Calu3 (cell line): ENCODE data around the gene SH3TC2. TPM values are rescaled to one million over a fixed set of nuclear protein-coding genes. Genes with fewer than 3 reads are reported as not detected.

Experiments
- BruUV-seq: library from RNA; stranded (reverse); fragments of 400-500 nt; replicated peaks from 2 replicates; lab custom pipeline; 2021; lab: Mats Ljungman, UMichigan
- CTCF ChIA-PET: fragments of 300-600 bp; sonication (Branson Sonifier 250); formaldehyde crosslinking; loops from one replicate; lab custom pipeline; 2022; ENCODE audit warnings: antibody characterized with exemption; lab: Charles Lee
- DNase-seq: peaks from one replicate; pipeline ENCODE4 v3.0.0; 2022
- H3K27ac Mint-ChIP-seq: one replicate; pipeline ENCODE4 v1.8.0; 2022; ENCODE audit warnings: mixed read lengths; ENCODE audit not compliant: unreplicated experiment
- H3K27me3 Mint-ChIP-seq: one replicate; pipeline ENCODE4 v1.8.0; 2022; ENCODE audit warnings: mixed read lengths; ENCODE audit not compliant: unreplicated experiment
- H3K36me3 Mint-ChIP-seq: one replicate; pipeline ENCODE4 v1.8.0; 2022; ENCODE audit warnings: mild to moderate bottlenecking, moderate library complexity, mixed read lengths; ENCODE audit not compliant: insufficient read depth, unreplicated experiment
- H3K4me1 Mint-ChIP-seq: one replicate; pipeline ENCODE4 v1.8.0; 2022; ENCODE audit warnings: mild to moderate bottlenecking, low read depth, mixed read lengths; ENCODE audit not compliant: unreplicated experiment
- H3K4me3 Mint-ChIP-seq: one replicate; pipeline ENCODE4 v1.8.0; 2022; ENCODE audit warnings: mild to moderate bottlenecking, low read depth, moderate library complexity, mixed read lengths; ENCODE audit not compliant: unreplicated experiment
- H3K9me3 Mint-ChIP-seq: one replicate; pipeline ENCODE4 v1.8.0; 2022; ENCODE audit warnings: low read depth, mixed read lengths; ENCODE audit not compliant: unreplicated experiment
- intact Hi-C: fragments of 100-400 bp; cut with micrococcal nuclease; formaldehyde crosslinking; loops from one replicate; pipeline ENCODE4 v1.10.0; 2022; ENCODE audit not compliant: unreplicated experiment
- total RNA-seq: library from RNA; stranded (reverse); gene quantifications from 2 replicates; pipeline ENCODE4 v1.2.3, GENCODE V29; 2022
- TF ChIP-seq, protein P1 (sequence below): fragments of 200-600 bp; IDR thresholded peaks from one replicate; pipeline ENCODE4 v1.8.0; 2022; ENCODE audit warnings: antibody characterized with exemption; ENCODE audit not compliant: unreplicated experiment

The SH3TC2 gene
- total RNA-seq, 1 experiment from 2014 or later, result 60.3 TPM

DNA sequence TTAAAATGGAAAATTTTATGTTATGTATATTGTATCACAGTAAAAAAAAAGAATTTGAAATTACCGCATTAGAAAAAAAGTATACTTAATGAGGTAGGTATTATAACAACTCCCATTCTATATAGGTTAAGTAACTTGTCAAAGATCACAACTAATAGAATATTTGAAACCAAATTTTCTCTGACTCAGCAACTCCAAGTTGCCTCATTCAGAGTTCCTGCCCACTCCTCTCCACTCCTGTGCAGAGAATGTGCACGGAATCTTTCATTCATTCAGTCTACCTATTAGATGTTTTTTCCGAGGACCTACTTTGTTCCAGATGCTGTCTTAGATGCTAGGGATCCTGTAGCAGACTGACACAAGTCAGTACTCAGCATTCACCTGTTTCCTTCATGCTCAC, 15.4 kb downstream of the SH3TC2 start:
- Mint-ChIP-seq H3K9me3 (no peaks in the 10 kb centered on the region), H3K27ac (no peak overlapping the region), H3K36me3 (peaks cover 23% of the 10 kb centered on the region), H3K4me1 (peaks cover 14% of the 10 kb centered on the region), H3K27me3 (no peaks in the 10 kb centered on the region), H3K4me3 (no peak overlapping the region)
- BruUV-seq, result no TSS peak
- CTCF ChIA-PET, result no interaction called here
- intact Hi-C loops, result no loop called here
- no peak for DNase-seq
- TF ChIP-seq, protein P1, sequence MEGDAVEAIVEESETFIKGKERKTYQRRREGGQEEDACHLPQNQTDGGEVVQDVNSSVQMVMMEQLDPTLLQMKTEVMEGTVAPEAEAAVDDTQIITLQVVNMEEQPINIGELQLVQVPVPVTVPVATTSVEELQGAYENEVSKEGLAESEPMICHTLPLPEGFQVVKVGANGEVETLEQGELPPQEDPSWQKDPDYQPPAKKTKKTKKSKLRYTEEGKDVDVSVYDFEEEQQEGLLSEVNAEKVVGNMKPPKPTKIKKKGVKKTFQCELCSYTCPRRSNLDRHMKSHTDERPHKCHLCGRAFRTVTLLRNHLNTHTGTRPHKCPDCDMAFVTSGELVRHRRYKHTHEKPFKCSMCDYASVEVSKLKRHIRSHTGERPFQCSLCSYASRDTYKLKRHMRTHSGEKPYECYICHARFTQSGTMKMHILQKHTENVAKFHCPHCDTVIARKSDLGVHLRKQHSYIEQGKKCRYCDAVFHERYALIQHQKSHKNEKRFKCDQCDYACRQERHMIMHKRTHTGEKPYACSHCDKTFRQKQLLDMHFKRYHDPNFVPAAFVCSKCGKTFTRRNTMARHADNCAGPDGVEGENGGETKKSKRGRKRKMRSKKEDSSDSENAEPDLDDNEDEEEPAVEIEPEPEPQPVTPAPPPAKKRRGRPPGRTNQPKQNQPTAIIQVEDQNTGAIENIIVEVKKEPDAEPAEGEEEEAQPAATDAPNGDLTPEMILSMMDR, result no peak

DNA sequence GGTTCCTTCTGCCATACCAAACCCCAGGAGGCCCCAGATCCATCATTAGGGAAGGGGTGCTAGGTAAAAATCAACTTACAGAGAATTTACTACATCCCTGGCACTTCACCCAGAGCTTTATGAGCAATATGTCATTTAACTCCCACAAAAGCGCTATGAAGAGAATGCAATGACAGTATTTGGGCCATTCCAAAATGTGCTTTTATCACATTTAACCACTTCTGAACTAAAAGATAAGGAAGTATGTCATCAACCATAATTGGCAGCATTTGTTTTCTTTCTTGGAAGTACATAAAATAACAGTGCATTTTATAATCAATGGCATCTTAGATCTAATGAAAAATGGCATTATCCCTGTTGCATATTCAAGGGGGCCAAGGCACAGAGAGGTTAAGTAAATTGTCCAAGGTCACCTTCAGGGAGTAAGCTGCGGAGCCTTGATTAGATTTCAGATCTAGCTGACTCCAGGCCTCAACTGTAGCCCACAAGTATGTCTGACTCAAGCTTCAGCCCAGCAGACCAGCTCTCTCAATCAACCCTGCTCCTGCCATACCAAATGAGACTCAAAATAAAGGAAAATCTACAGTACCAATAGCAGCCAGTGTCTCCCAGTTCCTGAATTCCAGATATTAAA, 16.5 kb downstream of the SH3TC2 start:
- Mint-ChIP-seq H3K27ac (no peak overlapping the region), H3K36me3 (peaks cover 29% of the 10 kb centered on the region), H3K9me3 (no peaks in the 10 kb centered on the region), H3K4me1 (peaks cover 9% of the 10 kb centered on the region), H3K27me3 (no peaks in the 10 kb centered on the region), H3K4me3 (no peak overlapping the region)
- intact Hi-C loops, result no loop called here
- TF ChIP-seq, protein P1, result no peak
- CTCF ChIA-PET, result interaction anchor here (0.6 to 2.7 kb wide), 2 partner anchors 10 to 63 kb away, joined by 3 to 7 read pairs; no protein-coding TSS in a partner anchor
- BruUV-seq, result no TSS peak
- no peak for DNase-seq

DNA sequence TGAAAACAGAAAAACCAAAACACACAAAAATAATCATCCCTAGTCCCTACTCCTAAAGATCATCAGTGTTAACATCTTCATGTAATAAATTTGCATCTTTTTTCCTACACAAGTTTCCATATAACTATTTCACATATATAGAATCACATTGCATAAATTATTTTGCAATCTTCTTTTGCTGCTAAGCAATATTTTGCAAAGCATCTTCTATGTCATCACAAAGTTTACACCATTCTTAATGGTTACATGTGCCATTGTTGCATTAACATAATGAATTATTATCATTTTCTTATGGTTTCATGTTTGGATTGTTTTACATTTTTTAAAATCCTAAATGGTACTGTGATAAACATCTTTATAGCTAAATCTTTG, 17.8 kb downstream of the SH3TC2 start:
- peaks cover 6% of the 10 kb centered on the region for H3K4me1 Mint-ChIP-seq
- DNase-seq, result no peak
- CTCF ChIA-PET, result interaction anchor here (0.7 to 2.7 kb wide), 2 partner anchors 9 to 131 kb away, joined by 3 to 7 read pairs; no protein-coding TSS in a partner anchor
- H3K27ac Mint-ChIP-seq, result no peak overlapping the region
- no peaks in the 10 kb centered on the region for H3K9me3 Mint-ChIP-seq
- BruUV-seq, result no TSS peak
- H3K36me3 Mint-ChIP-seq, result peaks cover 39% of the 10 kb centered on the region
- intact Hi-C loops, result no loop called here
- no peak overlapping the region for H3K4me3 Mint-ChIP-seq
- TF ChIP-seq, protein P1, result no peak
- no peaks in the 10 kb centered on the region for H3K27me3 Mint-ChIP-seq

DNA sequence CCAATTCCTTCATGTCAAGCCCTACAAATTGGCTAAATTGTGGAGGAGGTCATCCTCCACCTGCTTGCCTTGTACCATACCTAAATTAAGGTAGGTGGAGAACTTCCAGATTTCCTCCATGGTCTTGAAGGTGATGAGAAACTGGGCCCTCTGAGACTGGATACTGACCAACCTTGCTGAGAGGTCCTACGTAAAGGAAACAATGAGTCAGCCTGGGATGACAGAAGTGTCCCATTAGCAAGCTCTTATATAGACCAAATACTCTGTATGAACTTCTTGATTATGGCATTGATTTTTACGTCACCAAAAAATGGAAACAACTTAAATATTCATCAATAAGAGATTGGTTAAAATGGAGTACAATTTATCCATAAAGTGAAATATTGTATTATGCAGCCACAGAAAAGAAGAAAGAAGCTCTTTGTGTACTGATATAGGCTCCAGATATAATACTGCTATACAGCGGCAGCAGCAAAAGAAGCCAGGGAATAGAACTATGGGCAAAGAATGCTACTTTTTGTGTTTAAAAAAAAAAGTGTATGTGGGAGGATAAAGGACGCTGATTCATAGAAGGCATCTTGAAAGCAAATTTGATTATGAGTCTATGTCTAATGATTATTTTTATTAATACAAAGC, 18.3 kb downstream of the SH3TC2 start:
- H3K4me1 Mint-ChIP-seq, result peaks cover 1% of the 10 kb centered on the region
- no peak overlapping the region for H3K27ac Mint-ChIP-seq
- TF ChIP-seq, protein P1, result no peak
- H3K9me3 Mint-ChIP-seq, result no peaks in the 10 kb centered on the region
- H3K4me3 Mint-ChIP-seq, result no peak overlapping the region
- H3K27me3 Mint-ChIP-seq, result no peaks in the 10 kb centered on the region
- CTCF ChIA-PET, result interaction anchor here (0.7 to 2.7 kb wide), 2 partner anchors 9 to 131 kb away, joined by 3 to 7 read pairs; no protein-coding TSS in a partner anchor
- no peak for DNase-seq
- H3K36me3 Mint-ChIP-seq, result peaks cover 39% of the 10 kb centered on the region
- no TSS peak for BruUV-seq
- intact Hi-C loops, result no loop called here
